Spleen (tissue), 11 donors: ENCODE data around the gene DENND1C. TPM values are rescaled to one million over a fixed set of nuclear protein-coding genes. Genes with fewer than 3 reads are reported as not detected.

Source experiments
- DNase-seq: peaks from one replicate; pipeline ENCODE4 v3.0.0-alpha.2; 2020
- H3K27ac ChIP-seq, 8 donors: fragments of 200-600 bp; sonication (generic) in 7 of 8; 1 replicate in 4 of 8; 2 replicates in 4 of 8; pipeline versions ENCODE4 v1.5.0 to v1.8.0; 2016 to 2021; ENCODE audit warnings: inconsistent platforms in 4 of 8, mild to moderate bottlenecking in 4 of 8, moderate library complexity in 1 of 8
- H3K27me3 ChIP-seq, 7 donors: fragments of 200-600 bp; sonication (generic) in 6 of 7; replicated peaks in 1 of 7; 1 replicate in 4 of 7; 2 replicates in 3 of 7; pipeline versions ENCODE4 v1.5.0 to v1.8.0; 2016 to 2021; ENCODE audit warnings: inconsistent platforms in 3 of 7, mild to moderate bottlenecking in 1 of 7
- H3K36me3 ChIP-seq, 6 donors: fragments of 200-600 bp; sonication (generic) in 5 of 6; 1 replicate in 4 of 6; 2 replicates in 2 of 6; pipeline versions ENCODE4 v1.5.0 to v1.8.0; 2016 to 2021; ENCODE audit warnings: inconsistent platforms in 2 of 6
- H3K4me1 ChIP-seq, 6 donors: fragments of 200-600 bp; sonication (generic) in 5 of 6; 1 replicate in 3 of 6; 2 replicates in 3 of 6; pipeline versions ENCODE4 v1.5.0 to v1.8.0; 2016 to 2021; ENCODE audit warnings: inconsistent platforms in 3 of 6
- H3K4me3 ChIP-seq, 8 donors: fragments of 200-600 bp; sonication (generic) in 7 of 8; 1 replicate in 4 of 8; 2 replicates in 4 of 8; pipeline versions ENCODE4 v1.5.0 to v1.8.0; 2016 to 2021; ENCODE audit warnings: inconsistent platforms in 4 of 8, mild to moderate bottlenecking in 4 of 8, moderate library complexity in 2 of 8
- H3K9me3 ChIP-seq, 8 donors: fragments of 200-600 bp; sonication (generic) in 7 of 8; 1 replicate in 4 of 8; 2 replicates in 4 of 8; pipeline versions ENCODE4 v1.5.0 to v1.8.0; 2016 to 2021; ENCODE audit warnings: inconsistent platforms in 4 of 8
- CTCF ChIP-seq, 11 experiments: fragments of 200-600 bp in 7 of 11; fragments of 450-650 bp in 4 of 11; sonication (generic) in 4 of 11; IDR thresholded peaks in 8 of 11; conservative IDR thresholded peaks in 3 of 11; 1 replicate in 7 of 11; 2 replicates in 4 of 11; pipeline versions ENCODE4 v1.4.0 to v1.8.0; 2016 to 2021; ENCODE audit warnings: antibody characterized with exemption in 11 of 11, inconsistent platforms in 4 of 11, mild to moderate bottlenecking in 1 of 11
- POLR2A ChIP-seq, 3 donors: fragments of 450-650 bp; IDR thresholded peaks; one replicate each; pipeline ENCODE4 v1.5.1; 2017; ENCODE audit warnings: antibody characterized with exemption in 3 of 3, mild to moderate bottlenecking in 1 of 3
- POLR2AphosphoS5 ChIP-seq, 3 donors: sonication (generic); formaldehyde crosslinking; IDR thresholded peaks; one replicate each; pipeline ENCODE4 v1.5.1; 2017; ENCODE audit warnings: antibody characterized with exemption in 3 of 3
- WGBS, 5 donors: extraction: QIAGEN DNeasy Blood & Tissue Kit in 3 of 5; methylation state at CpG; one replicate each; pipeline versions ENCODE4 v1.1.5 to v1.1.7; 2013 to 2018; 5-methylcytosine and 5-hydroxymethylcytosine counted together
- intact Hi-C: fragments of 100-400 bp; cut with DNase I; formaldehyde crosslinking; loops from one replicate; pipeline ENCODE4 v1.15.0; 2023; ENCODE audit warnings: low total_unique reads
- polyA plus RNA-seq, 3 donors: library from polyadenylated mRNA; stranded (reverse); fragments of 200-250 nt; gene quantifications; one replicate each; pipeline ENCODE4 v1.2.1, GENCODE V29; 2013
- total RNA-seq, 7 donors: library from RNA; depleted of rRNA in 3 of 7; stranded (reverse); fragments of >200 nt in 3 of 7; fragmentation: NEBNext Ultra II Directional in 4 of 7; extraction: Animal tissue kit (Norgen Biotek cat#: 25700) in 4 of 7; gene quantifications; one replicate each; pipeline versions ENCODE4 v1.1.0 to v1.2.1, GENCODE V29; 2016 to 2021
- donor health status: healthy with polysubstance abuse.
- donor health status: DM: no; HTN: no; CAD: no; lungs with moderate emphysema.
- donor health status: DM: no; HTN: no; CAD: no.
- donor health status: Bipolar disorder and iron deficiency.
- donor health status: healthy.
- donor health status: DM: no; HTN: no; CAD: no.
- donor health status: DM: yes; HTN: yes; CAD: no.

The DENND1C gene
- total and polyA plus RNA-seq, 10 donors: 36.8 to 70.9 (median 61.1) TPM

- peaks cover 6 to 72% (median 50%) of the 10 kb centered on the region in 6 donors for H3K4me1 ChIP-seq
- H3K9me3 ChIP-seq: no peaks in the 10 kb centered on the region
- no peak overlapping the region for H3K4me3 ChIP-seq
- WGBS, 5 donors: 27 to 51% (median 33%) methylated on average over 8 to 9 of the region's 9 CpGs
- H3K27ac ChIP-seq: peak overlapping the region in 5 of 8 donors; percentile 7 to 75 (median 60)
- peak; percentile 77 for DNase-seq
- intact Hi-C loops: no loop called here
- no peaks in the 10 kb centered on the region for H3K36me3 ChIP-seq
- no peak for TF ChIP-seq CTCF (IDR thresholded peaks at IDR 0.05 in 8 of 11, conservative IDR thresholded peaks at IDR 0.05 in 3 of 11)
- peak in 2 of 3 donors; percentile 27 to 50 for TF ChIP-seq POLR2AphosphoS5 (IDR thresholded peaks at IDR 0.05)
- TF ChIP-seq POLR2A (IDR thresholded peaks at IDR 0.05): no peak
- peaks cover 0 to 33% (median 7%) of the 10 kb centered on the region in 7 donors for H3K27me3 ChIP-seq
These were observed 47.0 kb upstream of the DENND1C start for GRCh38 chr19:6528544-6529121.

- WGBS, 5 donors: 65 to 80% (median 68%) methylated on average over 17 of the region's 17 CpGs
- intact Hi-C loops: no loop called here
- TF ChIP-seq CTCF (IDR thresholded peaks at IDR 0.05 in 8 of 11, conservative IDR thresholded peaks at IDR 0.05 in 3 of 11) (no peak), POLR2A (IDR thresholded peaks at IDR 0.05) (no peak), POLR2AphosphoS5 (IDR thresholded peaks at IDR 0.05) (no peak)
These were observed 46.4 kb upstream of the DENND1C start for GRCh38 chr19:6527893-6528543.

GRCh38 chr19:6524311-6524710 is 42.7 kb upstream of the DENND1C start:
- TF ChIP-seq CTCF (IDR thresholded peaks at IDR 0.05 in 8 of 11, conservative IDR thresholded peaks at IDR 0.05 in 3 of 11): no peak
- TF ChIP-seq POLR2AphosphoS5 (IDR thresholded peaks at IDR 0.05): no peak
- no peak for TF ChIP-seq POLR2A (IDR thresholded peaks at IDR 0.05)
- H3K27me3 ChIP-seq: no peaks in the 10 kb centered on the region
- intact Hi-C loops: no loop called here

More at GRCh38 chr19:6527893-6528543, 46.4 kb upstream of the DENND1C start:
- peak; percentile 76 for DNase-seq
- Histone ChIP-seq H3K4me1 (peaks cover 6 to 70% (median 49%) of the 10 kb centered on the region in 6 donors), H3K9me3 (no peaks in the 10 kb centered on the region), H3K27me3 (peaks cover 0 to 31% (median 7%) of the 10 kb centered on the region in 7 donors), H3K4me3 (peak overlapping the region in 1 of 8 donors; percentile 21), H3K36me3 (no peaks in the 10 kb centered on the region), H3K27ac (peak overlapping the region in 5 of 8 donors; percentile 7 to 75 (median 60))

GRCh38 chr19:6522712-6523111 is 41.1 kb upstream of the DENND1C start:
- Histone ChIP-seq H3K27me3 (no peaks in the 10 kb centered on the region), H3K4me3 (peak overlapping the region in 1 of 8 donors; percentile 49), H3K9me3 (no peaks in the 10 kb centered on the region), H3K36me3 (no peaks in the 10 kb centered on the region), H3K27ac (peak overlapping the region in 7 of 8 donors; percentile 64 to 87 (median 73)), H3K4me1 (peaks cover 8 to 58% (median 35%) of the 10 kb centered on the region in 6 donors)
- DNase-seq: no peak
- WGBS, 5 donors: 76 to 85% (median 81%) methylated on average over 6 of the region's 6 CpGs
- TF ChIP-seq POLR2A (IDR thresholded peaks at IDR 0.05): no peak
- intact Hi-C loops: no loop called here

More at GRCh38 chr19:6524311-6524710, 42.7 kb upstream of the DENND1C start:
- H3K4me1 ChIP-seq: peaks cover 3 to 58% (median 32%) of the 10 kb centered on the region in 6 donors
- no peaks in the 10 kb centered on the region for H3K36me3 ChIP-seq
- H3K9me3 ChIP-seq: no peaks in the 10 kb centered on the region
- no peak for DNase-seq
- peak overlapping the region in 1 of 8 donors; percentile 38 for H3K27ac ChIP-seq
- 67 to 91% (median 77%) methylated on average over 2 of the region's 2 CpGs for WGBS, 5 donors
- H3K4me3 ChIP-seq: no peak overlapping the region
